Measurements from ENCODE around the gene SLC3A2. TPM values are rescaled to one million over a fixed set of nuclear protein-coding genes. Genes with fewer than 3 reads are reported as not detected.

Gene SLC3A2
- total and polyA plus RNA-seq, 2 of the 13 experiments (the other 11 are each of a cell fraction or from before 2014, with no cell fraction given), result 213 to 226 TPM

- TF ChIP-seq ZNF687 (CRISPR knock-in tag; IDR thresholded peaks at IDR 0.05), result peak; percentile 33; the same call in 1 of the 2 replicates
- 0 out of 2 replicates have a peak, but pooled peaks have one; percentile 18 for TF ChIP-seq PATZ1 (CRISPR knock-in tag; IDR thresholded peaks at IDR 0.05)
- TF ChIP-seq MATR3 (CRISPR knock-in tag; IDR thresholded peaks at IDR 0.05), result no peak
- no peak for TF ChIP-seq E2F5 (CRISPR knock-in tag; conservative IDR thresholded peaks at IDR 0.05)
- no peak for TF ChIP-seq ZNF562 (CRISPR knock-in tag; IDR thresholded peaks at IDR 0.05; ENCODE audit: borderline replicate concordance)
- TF ChIP-seq TFAP4 (IDR thresholded peaks at IDR 0.05; ENCODE audit: borderline replicate concordance, low read depth), result peak; percentile 57; the same call in 1 of the 2 replicates
- no peak for TF ChIP-seq CHD4 (IDR thresholded peaks at IDR 0.05; ENCODE audit: borderline replicate concordance, low read length)
- TF ChIP-seq ZFP91 (CRISPR knock-in tag; IDR thresholded peaks at IDR 0.05; ENCODE audit: borderline replicate concordance), result peak; percentile 26; the same call in 1 of the 2 replicates
- peak; percentile 94; the same call in 1 of the 2 replicates for TF ChIP-seq ZBED4 (CRISPR knock-in tag; IDR thresholded peaks at IDR 0.05; ENCODE audit: borderline replicate concordance)
- TF ChIP-seq ZSCAN31 (CRISPR knock-in tag; IDR thresholded peaks at IDR 0.05; ENCODE audit: low read depth), result 0 out of 2 replicates have a peak, but pooled peaks have one; percentile 21
- TF ChIP-seq ETV5 (CRISPR knock-in tag; IDR thresholded peaks at IDR 0.05; ENCODE audit: borderline replicate concordance), result peak; percentile 58; the same call in 1 of the 2 replicates
Measured at GRCh38 chr11:62909107-62909894, 28.6 kb downstream of the SLC3A2 start (continued).
